ENCODE measurements around the gene ENKUR. TPM values are rescaled to one million over a fixed set of nuclear protein-coding genes. Genes with fewer than 3 reads are reported as not detected.

ENKUR gene
- total and polyA plus RNA-seq, 2 experiments from 2014 or later, result 0.44 TPM; not detected in 1

DNA sequence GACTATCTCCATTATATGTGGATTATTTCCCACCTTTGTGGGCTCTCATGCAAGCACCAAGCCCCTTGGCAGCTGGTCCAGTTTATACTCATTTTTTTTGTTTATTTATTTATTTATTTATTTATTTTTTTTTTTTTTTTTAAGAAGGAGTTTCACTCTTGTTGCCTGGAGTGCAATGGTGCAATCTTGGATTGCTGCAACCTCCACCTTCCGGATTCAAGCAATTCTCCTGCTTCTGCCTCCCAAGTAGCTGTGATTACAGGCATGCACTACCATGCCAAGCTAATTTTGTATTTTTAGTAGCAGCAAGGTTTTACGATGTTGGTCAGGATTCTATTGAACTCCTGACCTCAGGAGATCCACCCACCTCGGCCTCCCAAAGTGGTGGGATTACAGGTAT is 66.3 kb downstream of the ENKUR start:
- Mint-ChIP-seq H3K4me3 (no peak overlapping the region), H3K27me3 (ENCODE audit: insufficient read depth, low read depth, poor library complexity) (peaks cover 16% of the 10 kb centered on the region), H3K9me3 (no peaks in the 10 kb centered on the region; the same call in 1 of the 3 replicates), H3K4me1 (peaks cover 28% of the 10 kb centered on the region), H3K36me3 (ENCODE audit: low read depth) (no peaks in the 10 kb centered on the region), H3K27ac (no peak overlapping the region)
- no peaks in the 10 kb centered on the region for H4K20me1 ChIP-seq (replicated peaks; ENCODE audit: insufficient read depth)
- H3K36me3 ChIP-seq (ENCODE audit: insufficient read depth), result no peaks in the 10 kb centered on the region
- H2AFZ ChIP-seq, result no peak overlapping the region
- H3K79me2 ChIP-seq (replicated peaks; ENCODE audit: insufficient read depth), result no peaks in the 10 kb centered on the region
- H3K4me3 ChIP-seq, result no peak overlapping the region
- H3K27me3 ChIP-seq (ENCODE audit: insufficient read depth), result no peaks in the 10 kb centered on the region
- no peak overlapping the region for H3K27ac ChIP-seq (ENCODE audit: low read depth)
- peaks cover 30% of the 10 kb centered on the region for H3K4me1 ChIP-seq (ENCODE audit: insufficient read depth)
- TF ChIP-seq ZNF331 (CRISPR knock-in tag; IDR thresholded peaks at IDR 0.05; ENCODE audit: low read depth) (no peak), EZH2phosphoT487 (IDR thresholded peaks at IDR 0.05; ENCODE audit: unreplicated experiment) (no peak), NANOG (IDR thresholded peaks at IDR 0.05; ENCODE audit: borderline replicate concordance) (no peak), STAT1 (IDR thresholded peaks at IDR 0.05; ENCODE audit: unreplicated experiment) (no peak), POLR2AphosphoS5 (IDR thresholded peaks at IDR 0.05; ENCODE audit: low read depth) (no peak), ZNF114 (CRISPR knock-in tag; IDR thresholded peaks at IDR 0.05) (no peak), EZH2 (IDR thresholded peaks at IDR 0.05; ENCODE audit: low read depth, unreplicated experiment) (no peak), CREB1 (CRISPR knock-in tag; IDR thresholded peaks at IDR 0.05; ENCODE audit: low read depth) (no peak), JUNB (IDR thresholded peaks at IDR 0.05; ENCODE audit: unreplicated experiment) (no peak)
- TF ChIP-seq, protein P1, sequence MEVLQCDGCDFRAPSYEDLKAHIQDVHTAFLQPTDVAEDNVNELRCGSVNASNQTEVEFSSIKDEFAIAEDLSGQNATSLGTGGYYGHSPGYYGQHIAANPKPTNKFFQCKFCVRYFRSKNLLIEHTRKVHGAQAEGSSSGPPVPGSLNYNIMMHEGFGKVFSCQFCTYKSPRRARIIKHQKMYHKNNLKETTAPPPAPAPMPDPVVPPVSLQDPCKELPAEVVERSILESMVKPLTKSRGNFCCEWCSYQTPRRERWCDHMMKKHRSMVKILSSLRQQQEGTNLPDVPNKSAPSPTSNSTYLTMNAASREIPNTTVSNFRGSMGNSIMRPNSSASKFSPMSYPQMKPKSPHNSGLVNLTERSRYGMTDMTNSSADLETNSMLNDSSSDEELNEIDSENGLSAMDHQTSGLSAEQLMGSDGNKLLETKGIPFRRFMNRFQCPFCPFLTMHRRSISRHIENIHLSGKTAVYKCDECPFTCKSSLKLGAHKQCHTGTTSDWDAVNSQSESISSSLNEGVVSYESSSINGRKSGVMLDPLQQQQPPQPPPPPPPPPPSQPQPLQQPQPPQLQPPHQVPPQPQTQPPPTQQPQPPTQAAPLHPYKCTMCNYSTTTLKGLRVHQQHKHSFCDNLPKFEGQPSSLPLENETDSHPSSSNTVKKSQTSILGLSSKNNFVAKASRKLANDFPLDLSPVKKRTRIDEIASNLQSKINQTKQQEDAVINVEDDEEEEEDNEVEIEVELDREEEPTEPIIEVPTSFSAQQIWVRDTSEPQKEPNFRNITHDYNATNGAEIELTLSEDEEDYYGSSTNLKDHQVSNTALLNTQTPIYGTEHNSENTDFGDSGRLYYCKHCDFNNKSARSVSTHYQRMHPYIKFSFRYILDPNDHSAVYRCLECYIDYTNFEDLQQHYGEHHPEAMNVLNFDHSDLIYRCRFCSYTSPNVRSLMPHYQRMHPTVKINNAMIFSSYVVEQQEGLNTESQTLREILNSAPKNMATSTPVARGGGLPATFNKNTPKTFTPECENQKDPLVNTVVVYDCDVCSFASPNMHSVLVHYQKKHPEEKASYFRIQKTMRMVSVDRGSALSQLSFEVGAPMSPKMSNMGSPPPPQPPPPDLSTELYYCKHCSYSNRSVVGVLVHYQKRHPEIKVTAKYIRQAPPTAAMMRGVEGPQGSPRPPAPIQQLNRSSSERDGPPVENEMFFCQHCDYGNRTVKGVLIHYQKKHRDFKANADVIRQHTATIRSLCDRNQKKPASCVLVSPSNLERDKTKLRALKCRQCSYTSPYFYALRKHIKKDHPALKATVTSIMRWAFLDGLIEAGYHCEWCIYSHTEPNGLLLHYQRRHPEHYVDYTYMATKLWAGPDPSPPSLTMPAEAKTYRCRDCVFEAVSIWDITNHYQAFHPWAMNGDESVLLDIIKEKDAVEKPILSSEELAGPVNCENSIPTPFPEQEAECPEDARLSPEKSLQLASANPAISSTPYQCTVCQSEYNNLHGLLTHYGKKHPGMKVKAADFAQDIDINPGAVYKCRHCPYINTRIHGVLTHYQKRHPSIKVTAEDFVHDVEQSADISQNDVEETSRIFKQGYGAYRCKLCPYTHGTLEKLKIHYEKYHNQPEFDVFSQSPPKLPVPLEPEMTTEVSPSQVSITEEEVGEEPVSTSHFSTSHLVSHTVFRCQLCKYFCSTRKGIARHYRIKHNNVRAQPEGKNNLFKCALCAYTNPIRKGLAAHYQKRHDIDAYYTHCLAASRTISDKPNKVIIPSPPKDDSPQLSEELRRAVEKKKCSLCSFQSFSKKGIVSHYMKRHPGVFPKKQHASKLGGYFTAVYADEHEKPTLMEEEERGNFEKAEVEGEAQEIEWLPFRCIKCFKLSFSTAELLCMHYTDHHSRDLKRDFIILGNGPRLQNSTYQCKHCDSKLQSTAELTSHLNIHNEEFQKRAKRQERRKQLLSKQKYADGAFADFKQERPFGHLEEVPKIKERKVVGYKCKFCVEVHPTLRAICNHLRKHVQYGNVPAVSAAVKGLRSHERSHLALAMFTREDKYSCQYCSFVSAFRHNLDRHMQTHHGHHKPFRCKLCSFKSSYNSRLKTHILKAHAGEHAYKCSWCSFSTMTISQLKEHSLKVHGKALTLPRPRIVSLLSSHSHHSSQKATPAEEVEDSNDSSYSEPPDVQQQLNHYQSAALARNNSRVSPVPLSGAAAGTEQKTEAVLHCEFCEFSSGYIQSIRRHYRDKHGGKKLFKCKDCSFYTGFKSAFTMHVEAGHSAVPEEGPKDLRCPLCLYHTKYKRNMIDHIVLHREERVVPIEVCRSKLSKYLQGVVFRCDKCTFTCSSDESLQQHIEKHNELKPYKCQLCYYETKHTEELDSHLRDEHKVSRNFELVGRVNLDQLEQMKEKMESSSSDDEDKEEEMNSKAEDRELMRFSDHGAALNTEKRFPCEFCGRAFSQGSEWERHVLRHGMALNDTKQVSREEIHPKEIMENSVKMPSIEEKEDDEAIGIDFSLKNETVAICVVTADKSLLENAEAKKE (CRISPR knock-in tag; IDR thresholded peaks at IDR 0.05), result no peak
- TF ChIP-seq, protein P2, sequence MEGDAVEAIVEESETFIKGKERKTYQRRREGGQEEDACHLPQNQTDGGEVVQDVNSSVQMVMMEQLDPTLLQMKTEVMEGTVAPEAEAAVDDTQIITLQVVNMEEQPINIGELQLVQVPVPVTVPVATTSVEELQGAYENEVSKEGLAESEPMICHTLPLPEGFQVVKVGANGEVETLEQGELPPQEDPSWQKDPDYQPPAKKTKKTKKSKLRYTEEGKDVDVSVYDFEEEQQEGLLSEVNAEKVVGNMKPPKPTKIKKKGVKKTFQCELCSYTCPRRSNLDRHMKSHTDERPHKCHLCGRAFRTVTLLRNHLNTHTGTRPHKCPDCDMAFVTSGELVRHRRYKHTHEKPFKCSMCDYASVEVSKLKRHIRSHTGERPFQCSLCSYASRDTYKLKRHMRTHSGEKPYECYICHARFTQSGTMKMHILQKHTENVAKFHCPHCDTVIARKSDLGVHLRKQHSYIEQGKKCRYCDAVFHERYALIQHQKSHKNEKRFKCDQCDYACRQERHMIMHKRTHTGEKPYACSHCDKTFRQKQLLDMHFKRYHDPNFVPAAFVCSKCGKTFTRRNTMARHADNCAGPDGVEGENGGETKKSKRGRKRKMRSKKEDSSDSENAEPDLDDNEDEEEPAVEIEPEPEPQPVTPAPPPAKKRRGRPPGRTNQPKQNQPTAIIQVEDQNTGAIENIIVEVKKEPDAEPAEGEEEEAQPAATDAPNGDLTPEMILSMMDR (conservative IDR thresholded peaks at IDR 0.05; ENCODE audit: low read depth in 2 of 2), result no peak
- TF ChIP-seq, protein P3, sequence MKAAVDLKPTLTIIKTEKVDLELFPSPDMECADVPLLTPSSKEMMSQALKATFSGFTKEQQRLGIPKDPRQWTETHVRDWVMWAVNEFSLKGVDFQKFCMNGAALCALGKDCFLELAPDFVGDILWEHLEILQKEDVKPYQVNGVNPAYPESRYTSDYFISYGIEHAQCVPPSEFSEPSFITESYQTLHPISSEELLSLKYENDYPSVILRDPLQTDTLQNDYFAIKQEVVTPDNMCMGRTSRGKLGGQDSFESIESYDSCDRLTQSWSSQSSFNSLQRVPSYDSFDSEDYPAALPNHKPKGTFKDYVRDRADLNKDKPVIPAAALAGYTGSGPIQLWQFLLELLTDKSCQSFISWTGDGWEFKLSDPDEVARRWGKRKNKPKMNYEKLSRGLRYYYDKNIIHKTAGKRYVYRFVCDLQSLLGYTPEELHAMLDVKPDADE (IDR thresholded peaks at IDR 0.05), result no peak
- TF ChIP-seq, protein P4, sequence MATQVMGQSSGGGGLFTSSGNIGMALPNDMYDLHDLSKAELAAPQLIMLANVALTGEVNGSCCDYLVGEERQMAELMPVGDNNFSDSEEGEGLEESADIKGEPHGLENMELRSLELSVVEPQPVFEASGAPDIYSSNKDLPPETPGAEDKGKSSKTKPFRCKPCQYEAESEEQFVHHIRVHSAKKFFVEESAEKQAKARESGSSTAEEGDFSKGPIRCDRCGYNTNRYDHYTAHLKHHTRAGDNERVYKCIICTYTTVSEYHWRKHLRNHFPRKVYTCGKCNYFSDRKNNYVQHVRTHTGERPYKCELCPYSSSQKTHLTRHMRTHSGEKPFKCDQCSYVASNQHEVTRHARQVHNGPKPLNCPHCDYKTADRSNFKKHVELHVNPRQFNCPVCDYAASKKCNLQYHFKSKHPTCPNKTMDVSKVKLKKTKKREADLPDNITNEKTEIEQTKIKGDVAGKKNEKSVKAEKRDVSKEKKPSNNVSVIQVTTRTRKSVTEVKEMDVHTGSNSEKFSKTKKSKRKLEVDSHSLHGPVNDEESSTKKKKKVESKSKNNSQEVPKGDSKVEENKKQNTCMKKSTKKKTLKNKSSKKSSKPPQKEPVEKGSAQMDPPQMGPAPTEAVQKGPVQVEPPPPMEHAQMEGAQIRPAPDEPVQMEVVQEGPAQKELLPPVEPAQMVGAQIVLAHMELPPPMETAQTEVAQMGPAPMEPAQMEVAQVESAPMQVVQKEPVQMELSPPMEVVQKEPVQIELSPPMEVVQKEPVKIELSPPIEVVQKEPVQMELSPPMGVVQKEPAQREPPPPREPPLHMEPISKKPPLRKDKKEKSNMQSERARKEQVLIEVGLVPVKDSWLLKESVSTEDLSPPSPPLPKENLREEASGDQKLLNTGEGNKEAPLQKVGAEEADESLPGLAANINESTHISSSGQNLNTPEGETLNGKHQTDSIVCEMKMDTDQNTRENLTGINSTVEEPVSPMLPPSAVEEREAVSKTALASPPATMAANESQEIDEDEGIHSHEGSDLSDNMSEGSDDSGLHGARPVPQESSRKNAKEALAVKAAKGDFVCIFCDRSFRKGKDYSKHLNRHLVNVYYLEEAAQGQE (IDR thresholded peaks at IDR 0.05; ENCODE audit: unreplicated experiment), result no peak
- H3F3A ChIP-seq (replicated peaks; ENCODE audit: low read depth), result peaks cover 19% of the 10 kb centered on the region; the same call in 1 of the 2 replicates
- H3K9me2 ChIP-seq (ENCODE audit: insufficient read depth), result no peaks in the 10 kb centered on the region
- no peak for DNase-seq (ENCODE audit: low spot score)
- no peak overlapping the region for H3K4me2 ChIP-seq
- ATAC-seq, result no peak

All from GM23338 (cell line).